HG02840 (cell line): ENCODE measurements around the gene AADAT.
"Not testable (repeated sequence)": the region's sequence is repeated elsewhere in the genome, so short reads cannot be mapped to it uniquely, and the experiment has no call there.

Source experiments
- ATAC-seq: cut with Tn5 transposase; IDR thresholded peaks from one replicate; pipeline ENCODE4 v1.9.1; 2021; ENCODE audit warnings: mild to moderate bottlenecking, moderate library complexity, moderate number of reproducible peaks; ENCODE audit not compliant: unreplicated experiment, low FRiP score

Gene AADAT

GRCh38 chr4:170091069-170091696 lies 1.4 kb upstream of the AADAT start:
- no peak for ATAC-seq

GRCh38 chr4:170090352-170091052 lies 746 bp upstream of the AADAT start:
- ATAC-seq = no peak

- ATAC-seq = no peak
Measured at GRCh38 chr4:170089274-170089667, 485 bp downstream of the AADAT start.

GRCh38 chr4:170088716-170089115 lies 1.0 kb downstream of the AADAT start:
- no peak for ATAC-seq

- no peak for ATAC-seq
Measured at GRCh38 chr4:170087163-170087700, 2.5 kb downstream of the AADAT start.

- ATAC-seq = no peak
Measured at GRCh38 chr4:170083541-170083940, 6.2 kb downstream of the AADAT start.

GRCh38 chr4:170080496-170080895 lies 9.3 kb downstream of the AADAT start:
- no peak for ATAC-seq

- no peak for ATAC-seq
Measured at GRCh38 chr4:170079981-170080380, 9.8 kb downstream of the AADAT start.

GRCh38 chr4:170071196-170071595 lies 18.6 kb downstream of the AADAT start:
- ATAC-seq = no peak

GRCh38 chr4:170068438-170069128 lies 21.2 kb downstream of the AADAT start:
- no peak for ATAC-seq

- no peak for ATAC-seq
Measured at GRCh38 chr4:170059421-170059820, 30.3 kb downstream of the AADAT start.

- no peak for ATAC-seq
Measured at GRCh38 chr4:170058826-170059225, 30.9 kb downstream of the AADAT start.

GRCh38 chr4:170057866-170058265 lies 31.9 kb downstream of the AADAT start:
- ATAC-seq = no peak

- no peak for ATAC-seq
Measured at GRCh38 chr4:170052919-170053318, 36.8 kb downstream of the AADAT start.

GRCh38 chr4:170051402-170051801 lies 38.4 kb downstream of the AADAT start:
- ATAC-seq = no peak

GRCh38 chr4:170049766-170050165 lies 40.0 kb downstream of the AADAT start:
- ATAC-seq = no peak

- ATAC-seq = no peak
Measured at GRCh38 chr4:170047771-170048354, 41.9 kb downstream of the AADAT start.

- not testable (repeated sequence) for ATAC-seq
Measured at GRCh38 chr4:170046156-170046555, 43.6 kb downstream of the AADAT start.

- no peak for ATAC-seq
Measured at GRCh38 chr4:170040031-170040680, 49.6 kb downstream of the AADAT start.

- no peak for ATAC-seq
Measured at GRCh38 chr4:170038769-170039168, 51.0 kb downstream of the AADAT start.

- no peak for ATAC-seq
Measured at GRCh38 chr4:170038232-170038631, 51.5 kb downstream of the AADAT start.
